MG63 (cell line): ENCODE measurements around the gene AP1G1. TPM values are rescaled to one million over a fixed set of nuclear protein-coding genes. Genes with fewer than 3 reads are reported as not detected.

Experiments used
- DNase-seq: peaks from one replicate; pipeline ENCODE4 v3.0.0-alpha.2; 2020
- H3K27me3 ChIP-seq: fragments of 250-450 bp; sonication (Bioruptor Pico); 2 replicates; pipeline ENCODE4 v1.5.1; 2020; ENCODE audit warnings: mild to moderate bottlenecking, moderate library complexity
- H3K36me3 ChIP-seq: fragments of 250-450 bp; sonication (Bioruptor Pico); 2 replicates; pipeline ENCODE4 v1.5.1; 2020; ENCODE audit warnings: mild to moderate bottlenecking, moderate library complexity
- H3K4me3 ChIP-seq: fragments of 250-450 bp; sonication (Bioruptor Pico); 2 replicates; pipeline ENCODE4 v1.5.1; 2020; ENCODE audit warnings: mild to moderate bottlenecking, moderate library complexity
- H3K9me3 ChIP-seq: fragments of 250-450 bp; sonication (Bioruptor Pico); 2 replicates; pipeline ENCODE4 v1.5.1; 2020; ENCODE audit warnings: mild to moderate bottlenecking, moderate library complexity
- total RNA-seq: library from RNA; depleted of rRNA; stranded (reverse); fragments of >200 nt; shearing (Covaris generic); gene quantifications from 2 replicates; pipeline ENCODE4 v1.2.3, GENCODE V29; 2014; ENCODE audit warnings: low replicate concordance

AP1G1 gene
- total RNA-seq, 1 experiment from 2014 or later: 20.9 TPM

GRCh38 chr16:71780521-71781089 is 28.0 kb downstream of the AP1G1 start:
- Histone ChIP-seq H3K9me3 (no peaks in the 10 kb centered on the region), H3K4me3 (no peak overlapping the region), H3K36me3 (peaks cover 5% of the 10 kb centered on the region), H3K27me3 (no peaks in the 10 kb centered on the region)
- DNase-seq: no peak

- DNase-seq: no peak
- H3K36me3 ChIP-seq: peaks cover 2% of the 10 kb centered on the region; the same call in 1 of the 2 replicates
- H3K27me3 ChIP-seq: no peaks in the 10 kb centered on the region
- no peak overlapping the region for H3K4me3 ChIP-seq
- H3K9me3 ChIP-seq: no peaks in the 10 kb centered on the region
Measured at GRCh38 chr16:71778780-71779179, 29.9 kb downstream of the AP1G1 start.

GRCh38 chr16:71777329-71777728 is 31.3 kb downstream of the AP1G1 start:
- no peak for DNase-seq
- Histone ChIP-seq H3K27me3 (no peaks in the 10 kb centered on the region), H3K36me3 (peaks cover 14% of the 10 kb centered on the region), H3K9me3 (no peaks in the 10 kb centered on the region), H3K4me3 (no peak overlapping the region)

GRCh38 chr16:71775949-71776348 is 32.7 kb downstream of the AP1G1 start:
- Histone ChIP-seq H3K4me3 (no peak overlapping the region), H3K27me3 (no peaks in the 10 kb centered on the region), H3K9me3 (no peaks in the 10 kb centered on the region), H3K36me3 (peaks cover 23% of the 10 kb centered on the region)
- no peak for DNase-seq

GRCh38 chr16:71771571-71771970 is 37.1 kb downstream of the AP1G1 start:
- DNase-seq: no peak

GRCh38 chr16:71769222-71769621 is 39.4 kb downstream of the AP1G1 start:
- Histone ChIP-seq H3K36me3 (peaks cover 41% of the 10 kb centered on the region), H3K27me3 (no peaks in the 10 kb centered on the region), H3K9me3 (no peaks in the 10 kb centered on the region), H3K4me3 (no peak overlapping the region)
- no peak for DNase-seq

More at GRCh38 chr16:71771571-71771970, 37.1 kb downstream of the AP1G1 start:
- Histone ChIP-seq H3K4me3 (no peak overlapping the region), H3K36me3 (peaks cover 31% of the 10 kb centered on the region), H3K27me3 (no peaks in the 10 kb centered on the region), H3K9me3 (no peaks in the 10 kb centered on the region)

GRCh38 chr16:71767060-71767900 is 41.4 kb downstream of the AP1G1 start:
- H3K4me3 ChIP-seq: no peak overlapping the region
- no peaks in the 10 kb centered on the region for H3K9me3 ChIP-seq
- H3K36me3 ChIP-seq: peaks cover 38% of the 10 kb centered on the region
- DNase-seq: no peak
- no peaks in the 10 kb centered on the region for H3K27me3 ChIP-seq

GRCh38 chr16:71762186-71762585 is 46.4 kb downstream of the AP1G1 start:
- H3K9me3 ChIP-seq: no peaks in the 10 kb centered on the region
- H3K36me3 ChIP-seq: peaks cover 43% of the 10 kb centered on the region
- no peak for DNase-seq

GRCh38 chr16:71761097-71761496 is 47.5 kb downstream of the AP1G1 start:
- H3K36me3 ChIP-seq: peaks cover 43% of the 10 kb centered on the region
- DNase-seq: no peak

More at GRCh38 chr16:71762186-71762585, 46.4 kb downstream of the AP1G1 start:
- H3K27me3 ChIP-seq: no peaks in the 10 kb centered on the region
- H3K4me3 ChIP-seq: no peak overlapping the region

GRCh38 chr16:71758293-71758760 is 50.3 kb downstream of the AP1G1 start:
- Histone ChIP-seq H3K4me3 (no peak overlapping the region), H3K9me3 (no peaks in the 10 kb centered on the region), H3K36me3 (peaks cover 36% of the 10 kb centered on the region), H3K27me3 (no peaks in the 10 kb centered on the region)
- DNase-seq: no peak

More at GRCh38 chr16:71761097-71761496, 47.5 kb downstream of the AP1G1 start:
- Histone ChIP-seq H3K27me3 (no peaks in the 10 kb centered on the region), H3K4me3 (no peak overlapping the region), H3K9me3 (no peaks in the 10 kb centered on the region)

GRCh38 chr16:71754652-71755051 is 54.0 kb downstream of the AP1G1 start:
- no peak for DNase-seq
- H3K36me3 ChIP-seq: peaks cover 29% of the 10 kb centered on the region
- H3K4me3 ChIP-seq: no peak overlapping the region
- H3K9me3 ChIP-seq: no peaks in the 10 kb centered on the region
- no peaks in the 10 kb centered on the region for H3K27me3 ChIP-seq

GRCh38 chr16:71754108-71754507 is 54.5 kb downstream of the AP1G1 start:
- no peaks in the 10 kb centered on the region for H3K27me3 ChIP-seq
- no peaks in the 10 kb centered on the region for H3K9me3 ChIP-seq
- H3K4me3 ChIP-seq: no peak overlapping the region
- DNase-seq: no peak
- H3K36me3 ChIP-seq: peaks cover 29% of the 10 kb centered on the region

GRCh38 chr16:71748226-71748625 is 60.4 kb downstream of the AP1G1 start:
- H3K4me3 ChIP-seq: no peak overlapping the region
- no peak for DNase-seq
- H3K27me3 ChIP-seq: no peaks in the 10 kb centered on the region
- peaks cover 14% of the 10 kb centered on the region for H3K36me3 ChIP-seq
- no peaks in the 10 kb centered on the region for H3K9me3 ChIP-seq

- Histone ChIP-seq H3K27me3 (no peaks in the 10 kb centered on the region), H3K36me3 (peaks cover 9% of the 10 kb centered on the region), H3K9me3 (no peaks in the 10 kb centered on the region), H3K4me3 (no peak overlapping the region)
- no peak for DNase-seq
Measured at GRCh38 chr16:71746442-71747046, 62.1 kb downstream of the AP1G1 start.

GRCh38 chr16:71738855-71739254 is 69.8 kb downstream of the AP1G1 start:
- peaks cover 13% of the 10 kb centered on the region for H3K36me3 ChIP-seq
- no peaks in the 10 kb centered on the region for H3K27me3 ChIP-seq
- H3K4me3 ChIP-seq: no peak overlapping the region
- DNase-seq: no peak
- H3K9me3 ChIP-seq: no peaks in the 10 kb centered on the region

- DNase-seq: no peak
- Histone ChIP-seq H3K36me3 (peaks cover 16% of the 10 kb centered on the region), H3K4me3 (no peak overlapping the region), H3K9me3 (no peaks in the 10 kb centered on the region), H3K27me3 (no peaks in the 10 kb centered on the region)
Measured at GRCh38 chr16:71737501-71737900, 71.1 kb downstream of the AP1G1 start.

GRCh38 chr16:71734511-71734910 is 74.1 kb downstream of the AP1G1 start:
- DNase-seq: no peak
- Histone ChIP-seq H3K36me3 (peaks cover 14% of the 10 kb centered on the region), H3K4me3 (no peak overlapping the region), H3K9me3 (no peaks in the 10 kb centered on the region), H3K27me3 (no peaks in the 10 kb centered on the region)
